H1 (cell line): ENCODE results near the gene DLEC1. TPM values are rescaled to one million over a fixed set of nuclear protein-coding genes. Genes with fewer than 3 reads are reported as not detected.
"Not testable (repeated sequence)": the region's sequence is repeated elsewhere in the genome, so short reads cannot be mapped to it uniquely, and the experiment has no call there.

Experiments used
- CTCF ChIA-PET: fragments of 300-600 bp; sonication (Branson Sonifier 250); formaldehyde crosslinking; loops from one replicate; lab custom pipeline; 2021; ENCODE audit not compliant: partially characterized antibody; lab: Charles Lee
- POLR2A ChIA-PET: fragments of 300-600 bp; sonication (Branson Sonifier 250); formaldehyde crosslinking; loops from one replicate; lab custom pipeline; 2021; ENCODE audit warnings: inconsistent platforms; ENCODE audit not compliant: partially characterized antibody; lab: Charles Lee
- DNase-seq, 2 experiments: peaks; one replicate each; pipeline versions ENCODE4 v3.0.0 to v3.0.0-alpha.2; 2010 to 2022; ENCODE audit warnings: low spot score in 2 of 2, low read depth in 1 of 2, mixed read lengths in 1 of 2
- FAIRE-seq: peaks from 2 replicates; lab custom pipeline; 2011; peaks lifted over from hg19 to GRCh38; lab: Jason Lieb, UNC
- H2AFZ ChIP-seq: 2 replicates; pipeline ENCODE4 v1.8.1; 2012; ENCODE audit warnings: low read length, inconsistent platforms
- H2AK5ac ChIP-seq: 2 replicates; pipeline ENCODE4 v1.6.1; 2013; ENCODE audit warnings: low read depth, low read length
- H2BK120ac ChIP-seq: replicated peaks from 2 replicates; pipeline ENCODE3; 2013; ENCODE audit warnings: low read depth, low read length, inconsistent platforms
- H2BK12ac ChIP-seq: 2 replicates; pipeline ENCODE4 v1.6.1; 2013; ENCODE audit warnings: low read depth, low read length
- H2BK15ac ChIP-seq: 2 replicates; pipeline ENCODE4 v1.6.1; 2013; ENCODE audit warnings: low read length
- H2BK20ac ChIP-seq: 2 replicates; pipeline ENCODE4 v1.6.1; 2013; ENCODE audit warnings: low read length
- H2BK5ac ChIP-seq: 2 replicates; pipeline ENCODE4 v1.6.1; 2013; ENCODE audit warnings: low read depth, low read length
- H3K14ac ChIP-seq: 2 replicates; pipeline ENCODE4 v1.6.1; 2013; ENCODE audit warnings: inconsistent platforms; ENCODE audit not compliant: insufficient read length
- H3K18ac ChIP-seq: 2 replicates; pipeline ENCODE4 v1.6.1; 2013; ENCODE audit warnings: low read length; ENCODE audit errors: extremely low read depth
- H3K23ac ChIP-seq: 2 replicates; pipeline ENCODE4 v1.6.1; 2013; ENCODE audit warnings: inconsistent platforms; ENCODE audit not compliant: insufficient read length
- H3K23me2 ChIP-seq: 2 replicates; pipeline ENCODE4 v1.6.1; 2013; ENCODE audit warnings: low read depth, low read length
- H3K27ac ChIP-seq: 2 replicates; pipeline ENCODE4 v1.6.1; 2011; ENCODE audit warnings: low read depth, low read length, inconsistent platforms
- H3K27me3 ChIP-seq, 4 experiments: replicated peaks in 1 of 4; 1 replicate in 1 of 4; 2 replicates in 3 of 4; pipeline versions ENCODE4 v1.6.1 to v1.8.1; 2011 to 2013; ENCODE audit warnings: low read length in 3 of 4, mild to moderate bottlenecking in 3 of 4, inconsistent platforms in 2 of 4, mixed read lengths in 2 of 4, moderate library complexity in 1 of 4; ENCODE audit not compliant: control insufficient read depth in 3 of 4, insufficient read depth in 3 of 4; ENCODE audit errors: extremely low read depth in 1 of 4
- H3K36me3 ChIP-seq, 4 experiments: 2 replicates each; pipeline versions ENCODE4 v1.6.1 to v1.8.1; 2011 to 2013; ENCODE audit warnings: mild to moderate bottlenecking in 4 of 4, low read length in 3 of 4, moderate library complexity in 2 of 4, control low read depth in 1 of 4, inconsistent platforms in 1 of 4; ENCODE audit not compliant: insufficient read depth in 4 of 4, control insufficient read depth in 2 of 4
- H3K4ac ChIP-seq: replicated peaks from 2 replicates; pipeline ENCODE3; 2013; ENCODE audit warnings: low read length, low read depth, mixed read lengths, inconsistent platforms; ENCODE audit not compliant: insufficient read length
- H3K4me1 ChIP-seq, 4 experiments: replicated peaks in 1 of 4; 1 replicate in 1 of 4; 2 replicates in 3 of 4; pipeline versions ENCODE4 v1.6.1 to v1.8.1; 2011 to 2013; ENCODE audit warnings: low read length in 3 of 4, inconsistent platforms in 2 of 4, mixed read lengths in 1 of 4; ENCODE audit not compliant: insufficient read depth in 4 of 4, control insufficient read depth in 3 of 4
- H3K4me2 ChIP-seq, 2 experiments: 2 replicates each; pipeline versions ENCODE4 v1.6.1 to v1.8.1; 2011 to 2013; ENCODE audit warnings: low read depth in 2 of 2, low read length in 2 of 2, control low read depth in 1 of 2, inconsistent platforms in 1 of 2, mild to moderate bottlenecking in 1 of 2; ENCODE audit not compliant: insufficient read depth in 1 of 2
- H3K4me3 ChIP-seq, 4 experiments: fragments of 200-600, 300-600 bp in 1 of 4; sonication (generic), shearing (Covaris generic), sonication (Bioruptor Twin) in 1 of 4; 2 replicates each; pipeline versions ENCODE4 v1.5.1 to v1.8.1; 2011 to 2016; ENCODE audit warnings: low read length in 4 of 4, low read depth in 3 of 4, control low read depth in 2 of 4, inconsistent platforms in 2 of 4, mild to moderate bottlenecking in 2 of 4, mixed read lengths in 1 of 4, moderate library complexity in 1 of 4; ENCODE audit not compliant: insufficient read depth in 2 of 4; ENCODE audit errors: extremely low read depth in 1 of 4
- H3K56ac ChIP-seq: replicated peaks from 2 replicates; pipeline ENCODE3; 2013; ENCODE audit warnings: low read depth, mild to moderate bottlenecking, mixed read lengths, low read length, inconsistent platforms; ENCODE audit not compliant: insufficient read length
- H3K79me1 ChIP-seq: 2 replicates; pipeline ENCODE4 v1.6.1; 2013; ENCODE audit warnings: low read depth, low read length, control low read depth
- H3K79me2 ChIP-seq, 2 experiments: 2 replicates each; pipeline versions ENCODE4 v1.6.1 to v1.8.1; 2012 to 2013; ENCODE audit warnings: low read length in 2 of 2, mild to moderate bottlenecking in 2 of 2, inconsistent platforms in 1 of 2; ENCODE audit not compliant: insufficient read depth in 2 of 2, control insufficient read depth in 1 of 2
- H3K9ac ChIP-seq, 4 experiments: replicated peaks in 1 of 4; 1 replicate in 1 of 4; 2 replicates in 3 of 4; pipeline versions ENCODE4 v1.6.1 to v1.8.1; 2011 to 2013; ENCODE audit warnings: low read depth in 3 of 4, low read length in 3 of 4, control low read depth in 2 of 4, mild to moderate bottlenecking in 2 of 4, moderate library complexity in 2 of 4, inconsistent platforms in 1 of 4; ENCODE audit errors: extremely low read depth in 1 of 4
- H3K9me3 ChIP-seq, 2 experiments: 2 replicates each; pipeline versions ENCODE4 v1.6.1 to v1.8.1; 2012 to 2013; ENCODE audit warnings: mild to moderate bottlenecking in 2 of 2, moderate library complexity in 2 of 2, control low read depth in 1 of 2, inconsistent platforms in 1 of 2, low read depth in 1 of 2, low read length in 1 of 2, mixed read lengths in 1 of 2; ENCODE audit not compliant: insufficient read depth in 2 of 2
- H4K20me1 ChIP-seq, 2 experiments: replicated peaks in 1 of 2; 2 replicates each; pipeline versions ENCODE3 to v1.8.1; 2011 to 2013; ENCODE audit warnings: inconsistent platforms in 2 of 2, low read length in 2 of 2, mild to moderate bottlenecking in 1 of 2; ENCODE audit not compliant: insufficient read depth in 2 of 2, control insufficient read depth in 1 of 2
- H4K5ac ChIP-seq: 2 replicates; pipeline ENCODE4 v1.6.1; 2013; ENCODE audit warnings: low read length, low read depth, mixed read lengths, inconsistent platforms; ENCODE audit not compliant: insufficient read length
- H4K8ac ChIP-seq: 2 replicates; pipeline ENCODE4 v1.8.0; 2013; ENCODE audit warnings: mild to moderate bottlenecking, moderate library complexity, low read length, inconsistent platforms; ENCODE audit not compliant: insufficient read depth; ENCODE audit errors: extremely low read depth
- H4K91ac ChIP-seq: replicated peaks from 2 replicates; pipeline ENCODE3; 2013; ENCODE audit warnings: low read length, mixed read lengths, inconsistent platforms; ENCODE audit not compliant: insufficient read length
- CBX5 ChIP-seq: fragments of 300-800, 300-1000 bp; sonication (generic); IDR thresholded peaks from 2 replicates; pipeline ENCODE4 v1.7.1; 2016; ENCODE audit warnings: antibody characterized with exemption, low read length, low read depth
- CREB1 ChIP-seq: IDR thresholded peaks from 2 replicates; pipeline ENCODE4 v1.6.1; 2012; ENCODE audit warnings: inconsistent platforms
- POLR2A ChIP-seq, 2 experiments: IDR thresholded peaks; 1 replicate in 1 of 2; 2 replicates in 1 of 2; pipeline ENCODE4 v1.6.1; 2011; ENCODE audit warnings: low read depth in 2 of 2, low read length in 2 of 2, mild to moderate bottlenecking in 2 of 2; ENCODE audit errors: control extremely low read depth in 1 of 2
- POU5F1 ChIP-seq: IDR thresholded peaks from 2 replicates; pipeline ENCODE4 v1.6.1; 2011; ENCODE audit warnings: low read depth, mild to moderate bottlenecking, low read length, moderate library complexity
- SP2 ChIP-seq: IDR thresholded peaks from 2 replicates; pipeline ENCODE4 v1.6.1; 2012; ENCODE audit warnings: mild to moderate bottlenecking, low read length, inconsistent platforms
- WGBS, 2 experiments: shearing (Covaris generic) in 1 of 2; methylation state at CpG; one replicate each; pipeline versions ENCODE4 v1.1.6 to v1.1.7; 2013 to 2015; ENCODE audit warnings: low lambda C conversion rate in 2 of 2, mixed read lengths in 2 of 2, inconsistent platforms in 1 of 2, low coverage in 1 of 2, missing lambda C conversion rate in 1 of 2; ENCODE audit not compliant: insufficient replicate concordance in 2 of 2, insufficient coverage in 1 of 2, insufficient read length in 1 of 2; ENCODE audit errors: extremely low coverage in 1 of 2, missing lambda C conversion rate in 1 of 2; 5-methylcytosine and 5-hydroxymethylcytosine counted together
- polyA plus RNA-seq, 7 experiments: library from polyadenylated mRNA; depleted of rRNA in 3 of 7; stranded (reverse) in 5 of 7; unstranded in 2 of 7; fragments of >200 nt in 5 of 7; fragments of 200-250 nt in 2 of 7; gene quantifications; 1 replicate in 5 of 7; 2 replicates in 1 of 7; 4 replicates in 1 of 7; pipeline versions ENCODE4 v1.2.1 to v1.2.3, GENCODE V29; 2011 to 2013; ENCODE audit warnings: missing spikeins in 2 of 7, mixed read lengths in 2 of 7
- total RNA-seq: library from RNA; stranded (reverse); fragmentation: NEBNext Ultra II Directional; extraction: Animal tissue kit (Norgen Biotek cat#: 25700); gene quantifications from 2 replicates; pipeline ENCODE4 v1.2.1, GENCODE V29; 2021

The DLEC1 gene
- total and polyA plus RNA-seq, 2 of the 8 experiments (the other 6 are each of a cell fraction or from before 2014, with no cell fraction given), result 0.26 to 0.76 TPM

GRCh38 chr3:38158472-38158871 is 119.5 kb downstream of the DLEC1 start (continued):
- TF ChIP-seq SP2 (no peak), CREB1 (no peak), POU5F1 (no peak), CBX5 (no peak), POLR2A (IDR thresholded peaks at IDR 0.05; ENCODE audit: control extremely low read depth in 1 of 2, low read depth in 2 of 2, low read length in 2 of 2) (no peak)

- H2AK5ac ChIP-seq, H3K18ac ChIP-seq, H3K14ac ChIP-seq, H3K4me1 ChIP-seq, H4K20me1 ChIP-seq, FAIRE-seq, H3K23ac ChIP-seq, H3K9ac ChIP-seq, H2AFZ ChIP-seq, H3K56ac ChIP-seq, H2BK12ac ChIP-seq, H3K36me3 ChIP-seq, H3K4ac ChIP-seq, H4K8ac ChIP-seq, H3K4me3 ChIP-seq, H3K79me2 ChIP-seq, H2BK5ac ChIP-seq, H3K4me2 ChIP-seq, H4K5ac ChIP-seq, H3K9me3 ChIP-seq, H3K23me2 ChIP-seq, H3K27ac ChIP-seq, DNase-seq, H3K79me1 ChIP-seq, CTCF ChIA-PET, POLR2A ChIA-PET, H2BK120ac ChIP-seq, H3K27me3 ChIP-seq, H2BK20ac ChIP-seq, H4K91ac ChIP-seq, H2BK15ac ChIP-seq: not testable (repeated sequence)
- WGBS, 2 experiments, result 94 to 100% methylated on average over 2 to 11 of the region's 11 CpGs
These were observed 121.7 kb downstream of the DLEC1 start for GRCh38 chr3:38160704-38161103.
